ENCODE results near the gene RGMA.

DNA sequence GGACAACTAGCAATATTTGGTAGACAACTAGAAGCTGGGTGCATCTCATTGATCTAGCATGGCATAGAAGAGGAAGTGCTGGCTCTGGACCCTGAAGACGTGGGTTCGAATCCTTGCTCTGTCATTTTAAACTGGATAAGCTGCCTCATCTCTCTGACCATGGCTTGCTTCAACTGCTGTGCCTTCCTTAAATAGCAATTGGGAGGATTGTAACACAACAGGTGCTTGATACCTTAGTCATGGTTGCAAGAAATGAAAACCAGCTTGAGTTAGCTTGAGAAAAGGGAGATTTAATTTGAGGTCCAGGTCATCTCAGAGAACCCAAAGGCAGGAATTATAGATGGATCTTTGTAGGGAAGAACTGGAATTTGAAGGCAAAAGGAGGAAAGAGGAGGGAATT, 14.8 kb upstream of the RGMA start:
- TF ChIP-seq, protein P1, sequence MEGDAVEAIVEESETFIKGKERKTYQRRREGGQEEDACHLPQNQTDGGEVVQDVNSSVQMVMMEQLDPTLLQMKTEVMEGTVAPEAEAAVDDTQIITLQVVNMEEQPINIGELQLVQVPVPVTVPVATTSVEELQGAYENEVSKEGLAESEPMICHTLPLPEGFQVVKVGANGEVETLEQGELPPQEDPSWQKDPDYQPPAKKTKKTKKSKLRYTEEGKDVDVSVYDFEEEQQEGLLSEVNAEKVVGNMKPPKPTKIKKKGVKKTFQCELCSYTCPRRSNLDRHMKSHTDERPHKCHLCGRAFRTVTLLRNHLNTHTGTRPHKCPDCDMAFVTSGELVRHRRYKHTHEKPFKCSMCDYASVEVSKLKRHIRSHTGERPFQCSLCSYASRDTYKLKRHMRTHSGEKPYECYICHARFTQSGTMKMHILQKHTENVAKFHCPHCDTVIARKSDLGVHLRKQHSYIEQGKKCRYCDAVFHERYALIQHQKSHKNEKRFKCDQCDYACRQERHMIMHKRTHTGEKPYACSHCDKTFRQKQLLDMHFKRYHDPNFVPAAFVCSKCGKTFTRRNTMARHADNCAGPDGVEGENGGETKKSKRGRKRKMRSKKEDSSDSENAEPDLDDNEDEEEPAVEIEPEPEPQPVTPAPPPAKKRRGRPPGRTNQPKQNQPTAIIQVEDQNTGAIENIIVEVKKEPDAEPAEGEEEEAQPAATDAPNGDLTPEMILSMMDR (conservative IDR thresholded peaks at IDR 0.05; ENCODE audit: low read length) = no peak
- no peak for TF ChIP-seq EZH2phosphoT487 (IDR thresholded peaks at IDR 0.05; ENCODE audit: borderline replicate concordance, low read depth, low read length)

All from OCI-LY7 (cell line).